ENCODE results near the gene FOXD1.
"Not testable (repeated sequence)": the region's sequence is repeated elsewhere in the genome, so short reads cannot be mapped to it uniquely, and the experiment has no call there.

FOXD1 gene

GRCh38 chr5:73448463-73449136, at the start of gene FOXD1:
Gene FOXD1, minus strand, starts transcription at chr5:73448777. Its CDS starts 415 bp downstream, at chr5:73448362.
- DNase-seq: peak; percentile 65

GRCh38 chr5:73497497-73498056, 49.0 kb upstream of the FOXD1 start:
- no peak for DNase-seq

GRCh38 chr5:73496984-73497457, 48.4 kb upstream of the FOXD1 start:
- no peak for DNase-seq

- DNase-seq: no peak
Observed at GRCh38 chr5:73495772-73496335, 47.3 kb upstream of the FOXD1 start.

GRCh38 chr5:73494721-73495120, 46.1 kb upstream of the FOXD1 start:
- DNase-seq: no peak

- DNase-seq: no peak
Observed at GRCh38 chr5:73493421-73493820, 44.8 kb upstream of the FOXD1 start.

- no peak for DNase-seq
Observed at GRCh38 chr5:73491155-73491554, 42.6 kb upstream of the FOXD1 start.

- DNase-seq: no peak
Observed at GRCh38 chr5:73490088-73490487, 41.5 kb upstream of the FOXD1 start.

GRCh38 chr5:73488806-73489205, 40.2 kb upstream of the FOXD1 start:
- no peak for DNase-seq

GRCh38 chr5:73487815-73488214, 39.2 kb upstream of the FOXD1 start:
- no peak for DNase-seq

- not testable (repeated sequence) for DNase-seq
Observed at GRCh38 chr5:73487257-73487656, 38.7 kb upstream of the FOXD1 start.

GRCh38 chr5:73486119-73486899, 37.7 kb upstream of the FOXD1 start:
- DNase-seq: no peak

GRCh38 chr5:73485715-73486114, 37.1 kb upstream of the FOXD1 start:
- no peak for DNase-seq

GRCh38 chr5:73484511-73484910, 35.9 kb upstream of the FOXD1 start:
- DNase-seq: no peak

- DNase-seq: no peak
Observed at GRCh38 chr5:73483676-73484075, 35.1 kb upstream of the FOXD1 start.

GRCh38 chr5:73482383-73483136, 34.0 kb upstream of the FOXD1 start:
- peak; percentile 60 for DNase-seq

GRCh38 chr5:73480500-73480899, 31.9 kb upstream of the FOXD1 start:
- DNase-seq: no peak

GRCh38 chr5:73472116-73472515, 23.5 kb upstream of the FOXD1 start:
- DNase-seq: no peak

GRCh38 chr5:73471654-73472053, 23.1 kb upstream of the FOXD1 start:
- DNase-seq: no peak

- DNase-seq: no peak
Observed at GRCh38 chr5:73469878-73470277, 21.3 kb upstream of the FOXD1 start.

GRCh38 chr5:73468638-73469037, 20.1 kb upstream of the FOXD1 start:
- DNase-seq: not testable (repeated sequence)

- no peak for DNase-seq
Observed at GRCh38 chr5:73464016-73464745, 15.6 kb upstream of the FOXD1 start.

Measured in NCI-H187 treated with DMSO at 0.1 percent for 48 hours (cell line).